NAMALWA (cell line): Measurements from ENCODE around the gene CYREN.
"Not testable (repeated sequence)": the region's sequence is repeated elsewhere in the genome, so short reads cannot be mapped to it uniquely, and the experiment has no call there.

Source experiments
- DNase-seq: peaks from one replicate; pipeline ENCODE4 v3.0.0-alpha.2; 2015; ENCODE audit warnings: low spot score

Gene CYREN

GRCh38 chr7:135170274-135170997 lies at the start of gene CYREN:
Gene CYREN, minus strand, starts transcription at chr7:135170707. Its CDS starts 1,785 bp downstream, at chr7:135168922.
- peak; percentile 95 for DNase-seq

- no peak for DNase-seq
Observed at GRCh38 chr7:135217645-135218509, 47.4 kb upstream of the CYREN start.

- no peak for DNase-seq
Observed at GRCh38 chr7:135215698-135216097, 45.2 kb upstream of the CYREN start.

GRCh38 chr7:135215180-135215579 lies 44.7 kb upstream of the CYREN start:
- no peak for DNase-seq

- DNase-seq = no peak
Observed at GRCh38 chr7:135213831-135214230, 43.3 kb upstream of the CYREN start.

GRCh38 chr7:135211946-135212685 lies 41.6 kb upstream of the CYREN start:
- not testable (repeated sequence) for DNase-seq

GRCh38 chr7:135211179-135211945 lies 40.9 kb upstream of the CYREN start, which contains the start of gene WDR91:
Gene WDR91, minus strand, starts transcription at chr7:135211526. Its CDS starts 24 bp downstream, at chr7:135211502.
- peak; percentile 96 for DNase-seq

GRCh38 chr7:135210888-135211178 lies 40.3 kb upstream of the CYREN start:
- peak; percentile 73 for DNase-seq

GRCh38 chr7:135209225-135209834 lies 38.8 kb upstream of the CYREN start:
- no peak for DNase-seq

GRCh38 chr7:135208102-135208793 lies 37.7 kb upstream of the CYREN start:
- DNase-seq = no peak

GRCh38 chr7:135207406-135208101 lies 37.0 kb upstream of the CYREN start:
- DNase-seq = no peak

- DNase-seq = no peak
Observed at GRCh38 chr7:135206941-135207391, 36.5 kb upstream of the CYREN start.

GRCh38 chr7:135205850-135206249 lies 35.3 kb upstream of the CYREN start:
- no peak for DNase-seq

GRCh38 chr7:135204876-135205275 lies 34.4 kb upstream of the CYREN start:
- DNase-seq = no peak

- no peak for DNase-seq
Observed at GRCh38 chr7:135204341-135204749, 33.8 kb upstream of the CYREN start.

- DNase-seq = no peak
Observed at GRCh38 chr7:135201350-135201749, 30.8 kb upstream of the CYREN start.

GRCh38 chr7:135200821-135201331 lies 30.4 kb upstream of the CYREN start:
- DNase-seq = no peak

- DNase-seq = no peak
Observed at GRCh38 chr7:135199439-135199838, 28.9 kb upstream of the CYREN start.

GRCh38 chr7:135197906-135198655 lies 27.6 kb upstream of the CYREN start:
- no peak for DNase-seq
